Calu3 (cell line): ENCODE results near the gene IDH3B. TPM values are rescaled to one million over a fixed set of nuclear protein-coding genes. Genes with fewer than 3 reads are reported as not detected.
A peak's percentile ranks its signal among the peaks of the same experiment; 100 is the strongest.

Source experiments
- BruUV-seq: library from RNA; stranded (reverse); fragments of 400-500 nt; replicated peaks from 2 replicates; lab custom pipeline; 2021; lab: Mats Ljungman, UMichigan
- CTCF ChIA-PET: fragments of 300-600 bp; sonication (Branson Sonifier 250); formaldehyde crosslinking; loops from one replicate; lab custom pipeline; 2022; ENCODE audit warnings: antibody characterized with exemption; lab: Charles Lee
- DNase-seq: peaks from one replicate; pipeline ENCODE4 v3.0.0; 2022
- H3K27ac Mint-ChIP-seq: one replicate; pipeline ENCODE4 v1.8.0; 2022; ENCODE audit warnings: mixed read lengths; ENCODE audit not compliant: unreplicated experiment
- H3K27me3 Mint-ChIP-seq: one replicate; pipeline ENCODE4 v1.8.0; 2022; ENCODE audit warnings: mixed read lengths; ENCODE audit not compliant: unreplicated experiment
- H3K36me3 Mint-ChIP-seq: one replicate; pipeline ENCODE4 v1.8.0; 2022; ENCODE audit warnings: mild to moderate bottlenecking, moderate library complexity, mixed read lengths; ENCODE audit not compliant: insufficient read depth, unreplicated experiment
- H3K4me1 Mint-ChIP-seq: one replicate; pipeline ENCODE4 v1.8.0; 2022; ENCODE audit warnings: mild to moderate bottlenecking, low read depth, mixed read lengths; ENCODE audit not compliant: unreplicated experiment
- H3K4me3 Mint-ChIP-seq: one replicate; pipeline ENCODE4 v1.8.0; 2022; ENCODE audit warnings: mild to moderate bottlenecking, low read depth, moderate library complexity, mixed read lengths; ENCODE audit not compliant: unreplicated experiment
- H3K9me3 Mint-ChIP-seq: one replicate; pipeline ENCODE4 v1.8.0; 2022; ENCODE audit warnings: low read depth, mixed read lengths; ENCODE audit not compliant: unreplicated experiment
- CTCF ChIP-seq: fragments of 200-600 bp; IDR thresholded peaks from one replicate; pipeline ENCODE4 v1.8.0; 2022; ENCODE audit warnings: antibody characterized with exemption; ENCODE audit not compliant: unreplicated experiment
- intact Hi-C: fragments of 100-400 bp; cut with micrococcal nuclease; formaldehyde crosslinking; loops from one replicate; pipeline ENCODE4 v1.10.0; 2022; ENCODE audit not compliant: unreplicated experiment
- total RNA-seq: library from RNA; stranded (reverse); gene quantifications from 2 replicates; pipeline ENCODE4 v1.2.3, GENCODE V29; 2022

The IDH3B gene
- total RNA-seq, 1 experiment from 2014 or later, result 73.6 TPM

GRCh38 chr20:2657241-2657640 is 6.8 kb downstream of the IDH3B start:
- no TSS peak for BruUV-seq
- peak overlapping the region; percentile 67 for H3K27ac Mint-ChIP-seq
- peaks cover 15% of the 10 kb centered on the region for H3K4me1 Mint-ChIP-seq
- peaks cover 67% of the 10 kb centered on the region for H3K36me3 Mint-ChIP-seq
- CTCF ChIA-PET, result no interaction called here
- DNase-seq, result no peak
- H3K27me3 Mint-ChIP-seq, result no peaks in the 10 kb centered on the region
- no peak overlapping the region for H3K4me3 Mint-ChIP-seq
- intact Hi-C loops, result no loop called here
- no peak for TF ChIP-seq CTCF
- H3K9me3 Mint-ChIP-seq, result no peaks in the 10 kb centered on the region

GRCh38 chr20:2656471-2657117 is 7.4 kb downstream of the IDH3B start:
- peak overlapping the region; percentile 67 for H3K27ac Mint-ChIP-seq
- H3K4me1 Mint-ChIP-seq, result peaks cover 9% of the 10 kb centered on the region
- no peaks in the 10 kb centered on the region for H3K27me3 Mint-ChIP-seq
- BruUV-seq, result no TSS peak
- CTCF ChIA-PET, result no interaction called here
- H3K4me3 Mint-ChIP-seq, result no peak overlapping the region
- intact Hi-C loops, result no loop called here
- no peaks in the 10 kb centered on the region for H3K9me3 Mint-ChIP-seq
- no peak for TF ChIP-seq CTCF
- no peak for DNase-seq
- peaks cover 66% of the 10 kb centered on the region for H3K36me3 Mint-ChIP-seq

GRCh38 chr20:2655331-2656116 is 8.5 kb downstream of the IDH3B start:
- Mint-ChIP-seq H3K36me3 (peaks cover 62% of the 10 kb centered on the region), H3K27ac (no peak overlapping the region), H3K4me3 (no peak overlapping the region), H3K4me1 (peaks cover 9% of the 10 kb centered on the region), H3K27me3 (no peaks in the 10 kb centered on the region), H3K9me3 (no peaks in the 10 kb centered on the region)
- no peak for DNase-seq
- TF ChIP-seq CTCF, result no peak
- CTCF ChIA-PET, result interaction anchor here (1.5 kb wide), 1 partner anchor 8 kb away, joined by 5 read pairs; the partner anchor contains the start of gene IDH3B
- BruUV-seq, result no TSS peak
- intact Hi-C loops, result no loop called here

GRCh38 chr20:2654831-2655230 is 9.2 kb downstream of the IDH3B start:
- peaks cover 59% of the 10 kb centered on the region for H3K36me3 Mint-ChIP-seq
- BruUV-seq, result no TSS peak
- H3K4me3 Mint-ChIP-seq, result peak overlapping the region; percentile 81
- peaks cover 9% of the 10 kb centered on the region for H3K4me1 Mint-ChIP-seq
- H3K9me3 Mint-ChIP-seq, result no peaks in the 10 kb centered on the region
- intact Hi-C loops, result no loop called here
- H3K27ac Mint-ChIP-seq, result no peak overlapping the region
- CTCF ChIA-PET, result interaction anchor here (0.6 to 1.5 kb wide), 2 partner anchors 9 to 857 kb away, joined by 5 to 8 read pairs; partner anchors contain the start of gene IDH3B
- no peaks in the 10 kb centered on the region for H3K27me3 Mint-ChIP-seq
- DNase-seq, result no peak
- no peak for TF ChIP-seq CTCF
